HG03442 (cell line): ENCODE results near the gene POLR2I.
"Not testable (repeated sequence)": the region's sequence is repeated elsewhere in the genome, so short reads cannot be mapped to it uniquely, and the experiment has no call there.

Experiments
- ATAC-seq: cut with Tn5 transposase; IDR thresholded peaks from one replicate; pipeline ENCODE4 v1.9.1; 2021; ENCODE audit warnings: mild to moderate bottlenecking, moderate library complexity; ENCODE audit not compliant: unreplicated experiment

Gene POLR2I

DNA sequence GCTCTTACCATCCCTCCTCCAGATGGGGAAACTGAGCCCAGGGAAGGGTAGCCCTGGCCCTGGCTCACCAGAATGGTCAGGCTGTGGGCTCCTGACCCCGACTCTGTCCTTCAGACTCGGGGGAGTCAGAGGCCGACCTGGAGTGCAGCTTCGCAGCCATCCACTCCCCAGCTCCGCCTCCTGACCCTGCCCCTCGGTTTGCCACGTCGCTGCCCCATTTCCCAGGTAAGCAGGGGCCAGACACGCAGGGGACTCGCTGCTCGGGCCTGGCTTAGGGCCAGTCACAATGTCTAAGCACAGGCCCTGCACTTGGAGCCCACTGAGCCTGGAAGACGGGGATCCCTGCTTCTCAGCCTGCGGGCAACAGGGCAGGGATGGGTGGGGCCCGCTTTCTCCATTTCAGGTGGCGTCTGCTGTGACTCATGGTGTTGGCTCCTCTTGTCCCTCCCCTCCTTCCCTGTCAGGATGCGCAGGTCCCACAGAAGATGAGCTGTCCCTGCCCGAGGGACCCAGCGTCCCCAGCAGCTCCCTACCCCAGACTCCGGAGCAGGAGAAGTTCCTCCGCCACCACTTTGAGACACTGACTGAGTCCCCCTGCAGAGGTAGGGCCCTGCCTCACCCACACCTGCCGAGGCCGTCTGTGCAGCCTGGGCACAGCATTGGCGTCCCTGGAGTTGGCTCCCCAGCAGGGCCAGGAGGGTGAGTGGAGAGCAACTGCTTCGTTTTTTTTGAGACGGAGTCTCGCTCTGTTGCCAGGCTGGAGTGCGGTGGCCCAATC lies 12.9 kb downstream of the POLR2I start:
- ATAC-seq, result no peak

- no peak for ATAC-seq
Observed at GRCh38 chr19:36100476-36100875, 14.2 kb downstream of the POLR2I start.

GRCh38 chr19:36099166-36099785 lies 15.4 kb downstream of the POLR2I start:
- no peak for ATAC-seq

- no peak for ATAC-seq
Observed at GRCh38 chr19:36097036-36097435, 17.6 kb downstream of the POLR2I start.

DNA sequence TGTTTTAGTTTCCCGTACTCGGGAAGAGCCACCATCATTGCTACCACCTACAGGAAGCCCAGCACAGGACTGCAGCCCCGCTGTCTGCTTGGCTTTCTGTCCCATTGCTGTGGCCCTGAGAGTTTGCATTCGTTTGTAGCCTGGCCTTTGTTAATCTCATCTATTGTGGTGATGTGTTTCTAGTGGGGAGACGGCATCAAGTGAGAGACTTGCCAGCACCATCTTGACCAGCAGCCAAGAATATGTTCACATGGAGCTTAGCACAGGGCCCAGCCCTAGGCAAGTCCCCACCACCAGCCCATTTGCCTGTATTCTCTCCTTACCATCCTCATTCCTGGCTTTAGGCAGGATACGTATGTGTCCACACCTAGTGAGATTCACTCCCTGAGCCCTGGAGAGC lies 21.0 kb downstream of the POLR2I start:
- no peak for ATAC-seq

- peak; percentile 54 for ATAC-seq
Observed at GRCh38 chr19:36093146-36093662, 21.5 kb downstream of the POLR2I start.

DNA sequence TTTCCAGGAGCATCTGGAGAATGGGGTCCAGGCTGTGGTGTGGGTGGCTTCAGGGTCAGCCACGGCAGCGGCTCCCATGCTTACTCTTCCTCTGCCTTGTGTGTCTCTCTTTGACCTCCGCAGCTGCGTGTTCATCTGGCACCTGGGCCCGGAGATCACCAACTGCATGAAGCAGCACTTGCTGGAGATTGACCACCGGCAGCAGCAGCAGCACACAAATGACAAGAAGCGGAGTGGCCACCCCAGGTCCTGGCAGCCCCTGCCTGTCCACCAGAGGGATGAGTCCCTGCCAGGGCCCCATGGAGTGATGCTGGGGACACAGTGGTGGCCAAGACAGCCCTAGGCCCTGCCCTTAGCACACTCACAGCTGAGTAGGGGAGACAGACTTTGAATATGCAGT lies 22.1 kb downstream of the POLR2I start:
- no peak for ATAC-seq

- ATAC-seq, result no peak
Observed at GRCh38 chr19:36090910-36091695, 23.6 kb downstream of the POLR2I start.

- no peak for ATAC-seq
Observed at GRCh38 chr19:36089847-36090246, 24.8 kb downstream of the POLR2I start.

DNA sequence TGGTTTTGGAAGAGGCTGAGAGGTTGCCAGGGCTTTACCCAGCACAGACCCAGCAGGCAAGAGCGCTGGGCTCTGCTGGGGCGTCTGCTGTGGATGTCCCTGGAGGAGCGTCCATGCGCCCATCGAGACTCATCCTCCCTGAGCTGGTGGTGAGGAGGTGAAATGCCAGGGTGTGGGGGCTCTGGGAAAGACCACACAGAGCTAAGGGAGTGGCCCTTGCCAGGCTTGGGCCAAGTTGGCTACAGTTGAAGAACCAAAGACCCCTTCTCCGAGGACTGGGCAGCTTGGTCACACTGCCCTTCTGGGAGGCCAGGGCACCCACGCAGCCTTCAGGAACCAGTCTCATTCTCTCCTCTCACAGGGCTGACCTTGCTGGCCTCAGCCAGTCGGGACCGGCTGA lies 28.3 kb downstream of the POLR2I start:
- no peak for ATAC-seq

- ATAC-seq, result no peak
Observed at GRCh38 chr19:36084231-36085009, 30.3 kb downstream of the POLR2I start.

DNA sequence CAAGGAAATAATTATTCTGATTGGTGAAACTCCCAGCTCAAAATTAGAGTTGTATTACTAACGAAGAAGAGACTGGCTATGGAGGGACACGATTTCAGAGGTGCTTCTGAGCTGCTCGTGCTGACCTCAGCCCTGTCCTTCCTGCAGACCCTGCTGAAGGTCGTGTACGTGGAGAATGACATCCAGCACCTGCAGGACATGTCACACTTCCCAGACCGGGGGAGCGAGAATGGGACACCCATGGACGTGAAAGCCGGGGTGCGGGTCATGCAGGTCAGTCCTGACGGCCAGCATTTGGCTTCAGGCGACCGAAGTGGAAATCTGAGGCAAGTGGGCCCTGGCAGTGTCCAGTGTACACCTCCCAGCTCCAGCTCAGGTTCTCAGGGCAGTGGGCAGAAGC lies 31.8 kb downstream of the POLR2I start:
- no peak for ATAC-seq

DNA sequence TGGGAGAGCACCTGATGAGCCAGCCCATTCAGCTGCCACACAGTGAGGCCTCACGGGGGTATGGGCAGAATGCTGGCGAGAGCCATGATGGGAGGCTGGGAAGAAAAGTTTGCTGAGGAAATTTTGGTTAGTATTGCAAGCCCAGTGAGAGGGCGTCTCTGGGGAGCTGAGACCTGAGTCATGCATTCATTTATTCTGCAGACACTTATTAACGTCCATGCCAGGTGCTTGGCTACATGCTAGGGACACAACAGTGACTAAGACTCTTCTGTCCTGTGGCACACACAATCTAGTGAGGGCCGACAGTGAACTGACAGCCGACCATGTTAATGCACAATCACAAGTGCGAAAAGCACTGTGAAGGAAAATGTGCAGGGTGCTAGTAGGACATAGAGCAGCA lies 32.8 kb downstream of the POLR2I start:
- ATAC-seq, result no peak

DNA sequence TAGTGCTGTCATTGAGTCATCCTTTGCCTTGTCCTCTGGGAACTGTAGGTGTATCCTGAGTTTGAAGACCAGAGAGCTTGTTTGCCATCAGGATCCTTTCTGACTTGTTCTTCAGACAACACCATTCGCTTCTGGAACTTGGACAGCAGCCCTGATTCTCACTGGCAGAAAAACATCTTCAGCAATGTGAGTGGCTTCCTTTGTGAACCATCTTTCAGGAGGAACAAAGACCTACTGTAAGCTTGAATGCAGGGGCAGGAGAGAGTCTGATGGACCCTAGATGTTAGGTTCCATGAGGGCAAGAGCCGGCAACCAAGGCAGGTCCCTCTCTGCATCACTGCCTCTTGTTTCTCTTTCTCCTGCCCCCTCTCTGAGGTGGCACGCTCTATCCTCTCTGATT lies 33.3 kb downstream of the POLR2I start:
- ATAC-seq, result no peak

- no peak for ATAC-seq
Observed at GRCh38 chr19:36079389-36079945, 35.2 kb downstream of the POLR2I start.

GRCh38 chr19:36073121-36073876 lies 41.4 kb downstream of the POLR2I start:
- no peak for ATAC-seq

DNA sequence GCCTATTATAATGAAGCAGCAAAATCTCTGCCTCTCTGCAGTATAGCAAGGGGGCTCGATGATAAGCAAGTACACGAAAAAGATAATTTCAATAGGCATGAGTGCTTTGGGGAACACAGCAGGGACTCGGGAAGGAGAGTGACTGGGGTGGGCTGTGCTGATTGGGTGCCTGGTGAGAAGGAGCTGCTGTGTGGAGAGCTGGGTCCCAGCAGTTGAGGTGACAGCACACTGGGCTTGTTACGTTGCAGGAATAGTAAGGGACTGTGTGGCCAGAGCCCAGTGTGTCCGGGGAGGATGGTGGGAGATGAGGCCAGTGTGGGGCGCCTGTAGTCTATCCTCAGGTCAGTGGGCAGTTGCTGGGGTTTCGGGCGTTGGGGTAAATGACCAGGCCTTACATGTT lies 42.6 kb downstream of the POLR2I start:
- ATAC-seq, result no peak

- not testable (repeated sequence) for ATAC-seq
Observed at GRCh38 chr19:36068810-36069499, 45.7 kb downstream of the POLR2I start.

GRCh38 chr19:36067681-36068080 lies 47.0 kb downstream of the POLR2I start:
- no peak for ATAC-seq
